ENCODE results near the gene TCN2. TPM values are rescaled to one million over a fixed set of nuclear protein-coding genes. Genes with fewer than 3 reads are reported as not detected.

The TCN2 gene
- total RNA-seq, 4 donors from 2014 or later, result 14.2 to 42.7 (median 33.3) TPM

GRCh38 chr22:30643055-30643875 lies 36.3 kb downstream of the TCN2 start:
- peaks cover 0 to 36% (median 5%) of the 10 kb centered on the region in 3 donors for H3K4me1 ChIP-seq
- no peaks in the 10 kb centered on the region for H3K9me3 ChIP-seq
- no peak for TF ChIP-seq POLR2A (IDR thresholded peaks at IDR 0.05)
- TF ChIP-seq POLR2AphosphoS5 (IDR thresholded peaks at IDR 0.05), result no peak
- no peak for TF ChIP-seq CTCF (IDR thresholded peaks at IDR 0.05)
- no peak for TF ChIP-seq EP300 (IDR thresholded peaks at IDR 0.05)
- H3K27me3 ChIP-seq, result no peaks in the 10 kb centered on the region
- ATAC-seq, result no peak
- WGBS, 2 donors (ENCODE audit: low coverage in 1 of 2), result 54 to 64% methylated on average over 5 to 9 of the region's 16 CpGs
- peak overlapping the region in 1 of 4 donors; percentile 4 for H3K27ac ChIP-seq
- no peak overlapping the region for H3K4me3 ChIP-seq
- H3K36me3 ChIP-seq, result peaks cover 0 to 19% of the 10 kb centered on the region in 2 donors

GRCh38 chr22:30646518-30647160 lies 39.7 kb downstream of the TCN2 start:
- Histone ChIP-seq H3K9me3 (no peaks in the 10 kb centered on the region), H3K36me3 (peaks cover 0 to 21% of the 10 kb centered on the region in 2 donors), H3K27ac (no peak overlapping the region), H3K4me3 (no peak overlapping the region), H3K4me1 (peaks cover 0 to 28% (median 3%) of the 10 kb centered on the region in 3 donors), H3K27me3 (no peaks in the 10 kb centered on the region)
- ATAC-seq, result no peak
- 90 to 100% methylated on average over 5 to 10 of the region's 25 CpGs for WGBS, 2 donors (ENCODE audit: low coverage in 1 of 2)
- TF ChIP-seq POLR2A (IDR thresholded peaks at IDR 0.05) (no peak), POLR2AphosphoS5 (IDR thresholded peaks at IDR 0.05) (no peak), CTCF (IDR thresholded peaks at IDR 0.05) (no peak), EP300 (IDR thresholded peaks at IDR 0.05) (no peak)

- no peak for ATAC-seq
- 83% methylated on average over 3 of the region's 3 CpGs; no CpG with 5 or more reads in 1 of the 2 donors for WGBS, 2 donors (ENCODE audit: low coverage in 1 of 2)
- Histone ChIP-seq H3K9me3 (no peaks in the 10 kb centered on the region), H3K36me3 (peaks cover 0 to 21% of the 10 kb centered on the region in 2 donors), H3K27ac (no peak overlapping the region), H3K27me3 (no peaks in the 10 kb centered on the region), H3K4me1 (peaks cover 0 to 28% (median 3%) of the 10 kb centered on the region in 3 donors), H3K4me3 (no peak overlapping the region)
- no peak for TF ChIP-seq POLR2A (IDR thresholded peaks at IDR 0.05)
- no peak for TF ChIP-seq CTCF (IDR thresholded peaks at IDR 0.05)
Measured at GRCh38 chr22:30647536-30647935, 40.6 kb downstream of the TCN2 start.

- Histone ChIP-seq H3K36me3 (peaks cover 0 to 21% of the 10 kb centered on the region in 2 donors), H3K27ac (peak overlapping the region in 1 of 4 donors; percentile 47), H3K4me1 (peaks cover 0 to 18% (median 1%) of the 10 kb centered on the region in 3 donors), H3K27me3 (no peaks in the 10 kb centered on the region), H3K4me3 (no peak overlapping the region), H3K9me3 (no peaks in the 10 kb centered on the region)
- WGBS, 2 donors (ENCODE audit: low coverage in 1 of 2), result 88% methylated on average over 2 of the region's 3 CpGs; no CpG with 5 or more reads in 1 of the 2 donors
- no peak for ATAC-seq
- no peak for TF ChIP-seq EP300 (IDR thresholded peaks at IDR 0.05)
- no peak for TF ChIP-seq POLR2A (IDR thresholded peaks at IDR 0.05)
- TF ChIP-seq CTCF (IDR thresholded peaks at IDR 0.05), result no peak
- no peak for TF ChIP-seq POLR2AphosphoS5 (IDR thresholded peaks at IDR 0.05)
Measured at GRCh38 chr22:30648825-30649224, 41.9 kb downstream of the TCN2 start.
